ENCODE data around the gene FAM50A.
A peak's percentile ranks its signal among the peaks of the same experiment; 100 is the strongest.

The FAM50A gene

GRCh38 chrX:154440623-154441357, 3.2 kb upstream of the FAM50A start:
- no peak for DNase-seq

GRCh38 chrX:154441564-154441963, 2.4 kb upstream of the FAM50A start:
- no peak for DNase-seq

- DNase-seq, result no peak
Measured at GRCh38 chrX:154441984-154442707, 1.8 kb upstream of the FAM50A start.

GRCh38 chrX:154443479-154443910, 446 bp upstream of the FAM50A start:
- DNase-seq, result no peak

GRCh38 chrX:154444755-154445246, 860 bp downstream of the FAM50A start:
- no peak for DNase-seq

GRCh38 chrX:154445776-154446175, 1.8 kb downstream of the FAM50A start:
- no peak for DNase-seq

GRCh38 chrX:154446430-154446829, 2.5 kb downstream of the FAM50A start:
- DNase-seq, result no peak

- DNase-seq, result no peak
Measured at GRCh38 chrX:154448484-154448883, 4.5 kb downstream of the FAM50A start.

- no peak for DNase-seq
Measured at GRCh38 chrX:154449618-154450017, 5.7 kb downstream of the FAM50A start.

- DNase-seq, result no peak
Measured at GRCh38 chrX:154450312-154450711, 6.4 kb downstream of the FAM50A start.

- no peak for DNase-seq
Measured at GRCh38 chrX:154452823-154453222, 8.9 kb downstream of the FAM50A start.

GRCh38 chrX:154457491-154458115, 13.7 kb downstream of the FAM50A start:
- peak; percentile 51 for DNase-seq

GRCh38 chrX:154458116-154458953, 14.4 kb downstream of the FAM50A start, which contains the start of gene PLXNA3:
PLXNA3 (plus strand) TSS chrX:154458281; CDS start chrX:154460184, 1,903 bp downstream.
- DNase-seq, result peak; percentile 68

- peak; percentile 54 for DNase-seq
Measured at GRCh38 chrX:154458954-154459778, 15.2 kb downstream of the FAM50A start.

GRCh38 chrX:154459832-154460231, 15.9 kb downstream of the FAM50A start:
- no peak for DNase-seq

- no peak for DNase-seq
Measured at GRCh38 chrX:154460326-154460725, 16.4 kb downstream of the FAM50A start.

GRCh38 chrX:154462396-154462795, 18.5 kb downstream of the FAM50A start:
- DNase-seq, result no peak

GRCh38 chrX:154463611-154464220, 19.8 kb downstream of the FAM50A start:
- no peak for DNase-seq

GRCh38 chrX:154464806-154465365, 20.9 kb downstream of the FAM50A start:
- DNase-seq, result no peak

- DNase-seq, result no peak
Measured at GRCh38 chrX:154465601-154466000, 21.7 kb downstream of the FAM50A start.

GRCh38 chrX:154466036-154466435, 22.1 kb downstream of the FAM50A start:
- DNase-seq, result no peak

Measured in right forelimb (tissue), 1 donor.